Measurements from ENCODE around the gene CADM2. TPM values are rescaled to one million over a fixed set of nuclear protein-coding genes. Genes with fewer than 3 reads are reported as not detected.
"Not testable (repeated sequence)": the region's sequence is repeated elsewhere in the genome, so short reads cannot be mapped to it uniquely, and the experiment has no call there.

CADM2 gene
- total RNA-seq, 2 donors from 2014 or later, result 0.27 to 11.7 TPM

- 10% methylated on average over 3 of the region's 3 CpGs for WGBS
- Histone ChIP-seq H3K27me3 (replicated peaks; ENCODE audit: insufficient read depth) (no peaks in the 10 kb centered on the region), H3K27ac (no peak overlapping the region), H3K4me3 (no peak overlapping the region), H3K9me3 (no peaks in the 10 kb centered on the region), H3K36me3 (no peaks in the 10 kb centered on the region), H3K4me1 (replicated peaks) (no peaks in the 10 kb centered on the region)
- no peak for DNase-seq (ENCODE audit: low spot score)
- intact Hi-C loops (cut with DNase I), result no loop called here
- TF ChIP-seq POLR2A (IDR thresholded peaks at IDR 0.05), result no peak
- no peak for TF ChIP-seq POLR2AphosphoS5 (IDR thresholded peaks at IDR 0.05)
- TF ChIP-seq, protein P1, sequence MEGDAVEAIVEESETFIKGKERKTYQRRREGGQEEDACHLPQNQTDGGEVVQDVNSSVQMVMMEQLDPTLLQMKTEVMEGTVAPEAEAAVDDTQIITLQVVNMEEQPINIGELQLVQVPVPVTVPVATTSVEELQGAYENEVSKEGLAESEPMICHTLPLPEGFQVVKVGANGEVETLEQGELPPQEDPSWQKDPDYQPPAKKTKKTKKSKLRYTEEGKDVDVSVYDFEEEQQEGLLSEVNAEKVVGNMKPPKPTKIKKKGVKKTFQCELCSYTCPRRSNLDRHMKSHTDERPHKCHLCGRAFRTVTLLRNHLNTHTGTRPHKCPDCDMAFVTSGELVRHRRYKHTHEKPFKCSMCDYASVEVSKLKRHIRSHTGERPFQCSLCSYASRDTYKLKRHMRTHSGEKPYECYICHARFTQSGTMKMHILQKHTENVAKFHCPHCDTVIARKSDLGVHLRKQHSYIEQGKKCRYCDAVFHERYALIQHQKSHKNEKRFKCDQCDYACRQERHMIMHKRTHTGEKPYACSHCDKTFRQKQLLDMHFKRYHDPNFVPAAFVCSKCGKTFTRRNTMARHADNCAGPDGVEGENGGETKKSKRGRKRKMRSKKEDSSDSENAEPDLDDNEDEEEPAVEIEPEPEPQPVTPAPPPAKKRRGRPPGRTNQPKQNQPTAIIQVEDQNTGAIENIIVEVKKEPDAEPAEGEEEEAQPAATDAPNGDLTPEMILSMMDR (IDR thresholded peaks at IDR 0.05), result no peak
Measured at GRCh38 chr3:85148036-85148435, 189.2 kb downstream of the CADM2 start.

DNA sequence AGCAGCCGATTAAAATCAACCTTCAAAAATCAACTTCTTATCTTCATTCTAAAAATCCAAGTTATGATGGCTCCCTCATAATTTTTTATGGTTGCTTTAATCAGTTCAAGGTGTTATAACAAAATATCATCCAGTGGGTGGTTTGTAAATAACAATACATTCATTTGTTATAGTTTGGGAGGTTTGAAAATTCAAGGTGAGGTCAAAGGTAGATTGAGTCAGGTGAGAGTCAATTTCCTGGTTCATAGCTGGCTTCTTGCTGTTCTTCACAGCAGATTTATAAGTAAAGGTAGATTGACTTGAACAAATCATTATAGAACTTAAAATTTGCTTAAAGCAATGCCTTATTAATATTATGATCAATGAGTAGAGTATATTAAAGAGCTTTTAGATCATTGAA lies 192.8 kb downstream of the CADM2 start:
- Histone ChIP-seq H3K4me1 (replicated peaks) (no peaks in the 10 kb centered on the region), H3K27me3 (replicated peaks; ENCODE audit: insufficient read depth) (no peaks in the 10 kb centered on the region), H3K9me3 (no peaks in the 10 kb centered on the region), H3K36me3 (no peaks in the 10 kb centered on the region), H3K27ac (no peak overlapping the region), H3K4me3 (no peak overlapping the region)
- no peak for DNase-seq (ENCODE audit: low spot score)
- 91% methylated on average over 1 of the region's 1 CpG for WGBS
- intact Hi-C loops (cut with DNase I), result no loop called here
- TF ChIP-seq POLR2AphosphoS5 (IDR thresholded peaks at IDR 0.05), result no peak
- TF ChIP-seq POLR2A (IDR thresholded peaks at IDR 0.05), result no peak
- TF ChIP-seq, protein P1 (IDR thresholded peaks at IDR 0.05), result no peak

DNA sequence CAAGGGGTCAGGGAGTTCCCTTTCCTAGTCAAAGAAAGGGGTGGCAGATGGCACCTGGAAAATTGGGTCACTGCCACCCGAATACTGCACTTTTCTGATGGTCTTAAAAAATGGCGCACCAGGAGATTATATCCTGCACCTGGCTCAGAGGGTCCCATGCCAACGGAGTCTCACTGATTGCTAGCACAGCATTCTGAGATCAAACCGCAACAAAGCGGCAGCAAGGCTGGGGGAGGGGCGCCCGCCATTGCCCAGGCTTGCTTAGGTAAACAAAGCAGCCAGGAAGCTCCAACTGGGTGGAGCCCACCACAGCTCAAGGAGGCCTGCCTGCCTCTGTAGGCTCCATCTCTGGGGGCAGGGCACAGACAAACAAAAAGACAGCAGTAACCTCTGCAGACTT lies 194.5 kb downstream of the CADM2 start:
- DNase-seq (ENCODE audit: low spot score); H3K4me3 ChIP-seq; H3K9me3 ChIP-seq; intact Hi-C loops (cut with DNase I); H3K27me3 ChIP-seq (replicated peaks; ENCODE audit: insufficient read depth); H3K4me1 ChIP-seq (replicated peaks); H3K36me3 ChIP-seq; H3K27ac ChIP-seq: not testable (repeated sequence)
- 98% methylated on average over 7 of the region's 7 CpGs for WGBS

DNA sequence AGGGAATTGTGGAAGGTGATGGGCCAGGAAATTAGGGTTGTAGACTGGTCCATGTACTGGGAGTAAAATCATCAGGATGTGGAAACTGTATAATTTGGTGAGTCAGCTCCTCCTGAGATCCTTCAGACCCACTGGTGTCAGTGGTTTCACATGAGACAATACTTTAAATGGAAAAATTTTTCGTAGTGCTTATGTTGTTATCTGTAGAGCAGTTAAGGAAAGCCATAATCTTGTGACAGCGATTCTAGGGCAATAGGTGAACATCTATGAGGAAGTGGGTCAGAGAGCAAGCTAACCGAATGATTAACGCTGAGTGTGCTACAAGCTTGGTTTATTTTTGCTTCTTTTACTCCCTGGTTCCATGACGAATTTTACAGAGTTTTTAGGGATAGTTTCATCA lies 200.6 kb downstream of the CADM2 start:
- no peaks in the 10 kb centered on the region for H3K27me3 ChIP-seq (replicated peaks; ENCODE audit: insufficient read depth)
- no peak overlapping the region for H3K4me3 ChIP-seq
- WGBS, result 76% methylated on average over 5 of the region's 5 CpGs
- TF ChIP-seq POLR2AphosphoS5 (IDR thresholded peaks at IDR 0.05), result no peak
- no peak for TF ChIP-seq POLR2A (IDR thresholded peaks at IDR 0.05)
- TF ChIP-seq, protein P1 (IDR thresholded peaks at IDR 0.05), result no peak
- H3K36me3 ChIP-seq, result no peaks in the 10 kb centered on the region
- no peaks in the 10 kb centered on the region for H3K4me1 ChIP-seq (replicated peaks)
- no peaks in the 10 kb centered on the region for H3K9me3 ChIP-seq
- H3K27ac ChIP-seq, result no peak overlapping the region
- no peak for DNase-seq (ENCODE audit: low spot score)
- intact Hi-C loops (cut with DNase I), result no loop called here

DNA sequence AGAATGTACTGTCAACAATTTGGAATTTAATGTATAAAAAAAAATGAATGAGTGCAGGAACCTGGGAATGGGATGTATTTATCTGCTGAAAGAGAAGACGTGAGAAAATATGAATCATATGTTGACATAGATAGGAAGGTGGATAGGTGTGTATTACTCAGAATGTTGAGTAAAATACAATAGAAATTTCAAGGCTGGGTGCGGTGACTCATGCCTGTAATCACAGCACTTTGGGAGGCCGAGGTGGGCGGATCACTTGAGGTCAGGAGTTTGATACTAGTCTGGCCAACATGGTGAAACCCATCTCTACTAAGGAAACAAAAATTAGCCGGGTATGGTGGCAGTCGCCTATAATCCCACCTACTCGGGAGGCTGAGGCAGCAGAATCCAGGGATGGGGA lies 202.8 kb downstream of the CADM2 start:
- WGBS, result 84% methylated on average over 7 of the region's 7 CpGs
- Histone ChIP-seq H3K27ac (no peak overlapping the region), H3K27me3 (replicated peaks; ENCODE audit: insufficient read depth) (no peaks in the 10 kb centered on the region), H3K4me1 (replicated peaks) (no peaks in the 10 kb centered on the region), H3K4me3 (no peak overlapping the region), H3K9me3 (no peaks in the 10 kb centered on the region), H3K36me3 (no peaks in the 10 kb centered on the region)
- intact Hi-C loops (cut with DNase I), result no loop called here
- DNase-seq (ENCODE audit: low spot score), result no peak
- TF ChIP-seq POLR2A (IDR thresholded peaks at IDR 0.05) (no peak), POLR2AphosphoS5 (IDR thresholded peaks at IDR 0.05) (no peak)
- TF ChIP-seq, protein P1 (IDR thresholded peaks at IDR 0.05), result no peak

Data from prostate gland (tissue), 2 donors.